Stimulated activated CD4-positive, alpha-beta T cell treated with anti-CD3 and anti-CD28 coated beads, TNF-alpha, amount 100 ng/mL, for 1 hour (primary cell): ENCODE measurements around the gene STARD7.
"Not testable (repeated sequence)": the region's sequence is repeated elsewhere in the genome, so short reads cannot be mapped to it uniquely, and the experiment has no call there.

Experiments
- DNase-seq, 3 donors: peaks; one replicate each; pipeline ENCODE4 v3.0.0-alpha.2; 2020; ENCODE audit warnings: low read depth in 3 of 3, low spot score in 1 of 3

Gene STARD7

GRCh38 chr2:96150007-96150640, 58.5 kb downstream of the STARD7 start:
- DNase-seq: no peak

- peak; percentile 89 to 93 (median 91) for DNase-seq
Observed at GRCh38 chr2:96148410-96149217, 60.0 kb downstream of the STARD7 start.

GRCh38 chr2:96147593-96148201, 60.9 kb downstream of the STARD7 start:
- DNase-seq: no peak

- DNase-seq: no peak
Observed at GRCh38 chr2:96146881-96147592, 61.6 kb downstream of the STARD7 start.

- peak; percentile 77 to 80 (median 79) for DNase-seq
Observed at GRCh38 chr2:96146153-96146880, 62.3 kb downstream of the STARD7 start.

- DNase-seq: no peak
Observed at GRCh38 chr2:96145848-96146152, 62.8 kb downstream of the STARD7 start.

- DNase-seq: peak; percentile 85 to 92 (median 89)
Observed at GRCh38 chr2:96145036-96145847, 63.4 kb downstream of the STARD7 start, which contains the start of gene DUSP2. DUSP2 (minus strand) TSS chr2:96145440; CDS start chr2:96145354, 86 bp downstream.

GRCh38 chr2:96144481-96145035, 64.1 kb downstream of the STARD7 start:
- peak in 1 of 3 donors; percentile 44 for DNase-seq

- no peak for DNase-seq
Observed at GRCh38 chr2:96143848-96144480, 64.7 kb downstream of the STARD7 start.

- no peak for DNase-seq
Observed at GRCh38 chr2:96143231-96143847, 65.3 kb downstream of the STARD7 start.

- DNase-seq: peak in 2 of 3 donors; percentile 57 to 63
Observed at GRCh38 chr2:96142217-96143113, 66.2 kb downstream of the STARD7 start.

GRCh38 chr2:96141624-96141967, 67.0 kb downstream of the STARD7 start:
- DNase-seq: not testable (repeated sequence)

- DNase-seq: no peak
Observed at GRCh38 chr2:96140941-96141623, 67.5 kb downstream of the STARD7 start.

GRCh38 chr2:96139181-96139758, 69.4 kb downstream of the STARD7 start:
- no peak for DNase-seq

GRCh38 chr2:96138179-96139145, 70.2 kb downstream of the STARD7 start, which contains the start of gene ASTL:
ASTL (minus strand) TSS chr2:96138502; CDS start chr2:96138436, 66 bp downstream.
- DNase-seq: peak in 1 of 3 donors; percentile 41
